Measurements from ENCODE around the gene H19.

H19 gene

GRCh38 chr11:1988667-1989317, 8.8 kb downstream of the H19 start:
- Histone ChIP-seq H3K27ac (ENCODE audit: low read depth, low read length, poor library complexity, severe bottlenecking) (no peak overlapping the region), H4K20me1 (ENCODE audit: insufficient read depth, low read length) (no peaks in the 10 kb centered on the region), H3K4me1 (ENCODE audit: insufficient read depth, low read length, severe bottlenecking) (no peaks in the 10 kb centered on the region), H3K9me3 (ENCODE audit: low read length) (no peaks in the 10 kb centered on the region), H3K4me3 (ENCODE audit: low read depth, low read length, poor library complexity, severe bottlenecking) (no peak overlapping the region), H3F3A (ENCODE audit: insufficient read depth, low read length) (no peaks in the 10 kb centered on the region), H3K9me2 (ENCODE audit: low read depth, low read length) (no peaks in the 10 kb centered on the region), H3K4me2 (ENCODE audit: low read length) (no peak overlapping the region), H3K36me3 (ENCODE audit: insufficient read depth, low read length) (no peaks in the 10 kb centered on the region), H2AFZ (ENCODE audit: low read length) (no peak overlapping the region), H3K9ac (ENCODE audit: low read length) (no peak overlapping the region), H3K27me3 (ENCODE audit: insufficient read depth, low read length) (no peaks in the 10 kb centered on the region), H3K79me2 (ENCODE audit: insufficient read depth, low read length) (no peaks in the 10 kb centered on the region)
- TF ChIP-seq CTCF (IDR thresholded peaks at IDR 0.05; ENCODE audit: low read length) (no peak), EZH2 (IDR thresholded peaks at IDR 0.05; ENCODE audit: borderline replicate concordance, low read length) (no peak)

DNA sequence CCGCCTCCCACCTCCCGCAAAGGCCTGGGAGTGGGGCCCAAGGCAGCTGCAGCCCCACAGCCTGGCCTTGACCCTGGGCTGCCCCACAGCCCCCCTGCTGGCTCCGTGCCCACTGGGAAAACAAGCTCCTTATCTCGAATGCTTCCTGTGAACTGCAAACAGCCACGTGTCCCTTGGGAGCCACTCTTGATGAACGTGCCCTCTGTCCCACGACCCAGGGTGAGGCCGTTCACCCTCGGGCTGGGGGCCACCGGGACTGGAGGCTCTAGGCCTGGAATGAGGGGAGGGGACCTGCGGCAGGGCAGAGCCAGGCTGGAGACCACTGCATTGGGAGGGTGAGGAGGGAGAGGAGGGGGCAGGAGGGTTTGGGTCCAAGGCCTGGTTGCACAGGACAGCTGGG, 9.5 kb downstream of the H19 start:
- Histone ChIP-seq H3K9ac (ENCODE audit: low read length) (no peak overlapping the region), H3K27me3 (ENCODE audit: insufficient read depth, low read length) (no peaks in the 10 kb centered on the region), H3K4me3 (ENCODE audit: low read depth, low read length, poor library complexity, severe bottlenecking) (no peak overlapping the region), H3K4me1 (ENCODE audit: insufficient read depth, low read length, severe bottlenecking) (no peaks in the 10 kb centered on the region), H3F3A (ENCODE audit: insufficient read depth, low read length) (no peaks in the 10 kb centered on the region), H3K9me3 (ENCODE audit: low read length) (no peaks in the 10 kb centered on the region), H4K20me1 (ENCODE audit: insufficient read depth, low read length) (no peaks in the 10 kb centered on the region), H3K36me3 (ENCODE audit: insufficient read depth, low read length) (no peaks in the 10 kb centered on the region), H3K9me2 (ENCODE audit: low read depth, low read length) (no peaks in the 10 kb centered on the region), H3K4me2 (ENCODE audit: low read length) (no peak overlapping the region), H3K27ac (ENCODE audit: low read depth, low read length, poor library complexity, severe bottlenecking) (no peak overlapping the region), H3K79me2 (ENCODE audit: insufficient read depth, low read length) (no peaks in the 10 kb centered on the region), H2AFZ (ENCODE audit: low read length) (no peak overlapping the region)
- TF ChIP-seq CTCF (IDR thresholded peaks at IDR 0.05; ENCODE audit: low read length) (no peak), EZH2 (IDR thresholded peaks at IDR 0.05; ENCODE audit: borderline replicate concordance, low read length) (no peak)

GRCh38 chr11:1987024-1987423, 10.6 kb downstream of the H19 start:
- Histone ChIP-seq H3K4me2 (ENCODE audit: low read length) (no peak overlapping the region), H2AFZ (ENCODE audit: low read length) (no peak overlapping the region), H3K9me3 (ENCODE audit: low read length) (no peaks in the 10 kb centered on the region), H3K79me2 (ENCODE audit: insufficient read depth, low read length) (no peaks in the 10 kb centered on the region), H3F3A (ENCODE audit: insufficient read depth, low read length) (no peaks in the 10 kb centered on the region), H3K9me2 (ENCODE audit: low read depth, low read length) (no peaks in the 10 kb centered on the region), H3K4me1 (ENCODE audit: insufficient read depth, low read length, severe bottlenecking) (no peaks in the 10 kb centered on the region), H3K9ac (ENCODE audit: low read length) (no peak overlapping the region), H3K4me3 (ENCODE audit: low read depth, low read length, poor library complexity, severe bottlenecking) (no peak overlapping the region), H3K27ac (ENCODE audit: low read depth, low read length, poor library complexity, severe bottlenecking) (no peak overlapping the region), H4K20me1 (ENCODE audit: insufficient read depth, low read length) (no peaks in the 10 kb centered on the region), H3K36me3 (ENCODE audit: insufficient read depth, low read length) (no peaks in the 10 kb centered on the region), H3K27me3 (ENCODE audit: insufficient read depth, low read length) (no peaks in the 10 kb centered on the region)
- TF ChIP-seq CTCF (IDR thresholded peaks at IDR 0.05; ENCODE audit: low read length) (no peak), EZH2 (IDR thresholded peaks at IDR 0.05; ENCODE audit: borderline replicate concordance, low read length) (no peak)

Data from OCI-LY1 (cell line).